HCT116 (cell line): ENCODE measurements around the gene KAT14. TPM values are rescaled to one million over a fixed set of nuclear protein-coding genes. Genes with fewer than 3 reads are reported as not detected.
"Not testable (repeated sequence)": the region's sequence is repeated elsewhere in the genome, so short reads cannot be mapped to it uniquely, and the experiment has no call there.

Experiments
- ATAC-seq: fragments of 200-7000 bp; cut with Tn5 transposase; 2 replicates; pipeline ENCODE4 v1.9.1; 2020; ENCODE audit warnings: mild to moderate bottlenecking, moderate library complexity
- BruUV-seq: library from RNA; stranded (reverse); fragments of 400-500 nt; replicated peaks from 2 replicates; lab custom pipeline; 2021; lab: Mats Ljungman, UMichigan
- CTCF ChIA-PET: fragments of 300-600 bp; sonication (Branson Sonifier 250); formaldehyde crosslinking; loops from one replicate; lab custom pipeline; 2021; ENCODE audit warnings: antibody characterized with exemption; lab: Charles Lee
- POLR2A ChIA-PET: fragments of 300-600, 350-600 bp; sonication (Branson Sonifier 250); formaldehyde crosslinking; loops from one replicate; lab custom pipeline; 2021; ENCODE audit warnings: antibody characterized with exemption; lab: Charles Lee
- RAD21 ChIA-PET, 2 experiments: fragments of 300-600 bp; sonication (Branson Sonifier 250); formaldehyde crosslinking; loops; one replicate each; lab custom pipeline; 2023; ENCODE audit warnings: low total read pairs in 2 of 2; ENCODE audit not compliant: uncharacterized antibody in 2 of 2, unreplicated experiment in 2 of 2, low non-redundant PET in 1 of 2; lab: Charles Lee
- DNase-seq: peaks from one replicate; pipeline ENCODE4 v3.0.0-alpha.2; 2010; ENCODE audit warnings: low read depth, low spot score
- H2AFZ ChIP-seq: fragments of 200-600 bp; shearing (Covaris generic), sonication (generic); 2 replicates; pipeline ENCODE4 v1.6.1; 2017; ENCODE audit warnings: low read depth, mixed run types, mixed read lengths, antibody characterized with exemption, low read length; ENCODE audit not compliant: poor library complexity, severe bottlenecking
- H3K27ac ChIP-seq: 2 replicates; pipeline ENCODE4 v1.5.1; 2012; ENCODE audit warnings: low read depth, low read length
- H3K27me3 ChIP-seq: fragments of 200-600 bp; sonication (generic); 2 replicates; pipeline ENCODE4 v1.6.1; 2016; ENCODE audit warnings: mixed run types, low read length, mixed read lengths; ENCODE audit not compliant: insufficient read depth
- H3K36me3 ChIP-seq, 2 experiments: fragments of 200-500 bp in 1 of 2; fragments of 200-600 bp in 1 of 2; sonication (Bioruptor generic) in 1 of 2; sonication (generic) in 1 of 2; 2 replicates each; pipeline versions ENCODE4 v1.5.1 to v1.6.1; 2014 to 2016; ENCODE audit warnings: low read length in 2 of 2, inconsistent platforms in 1 of 2, mixed read lengths in 1 of 2, mixed run types in 1 of 2; ENCODE audit not compliant: insufficient read depth in 2 of 2, control insufficient read depth in 1 of 2
- H3K4me1 ChIP-seq, 2 experiments: fragments of 200-600 bp in 1 of 2; sonication (generic) in 1 of 2; 2 replicates each; pipeline versions ENCODE4 v1.5.1 to v1.6.1; 2012 to 2017; ENCODE audit warnings: low read length in 2 of 2, inconsistent platforms in 1 of 2, mild to moderate bottlenecking in 1 of 2, mixed read lengths in 1 of 2, mixed run types in 1 of 2, moderate library complexity in 1 of 2; ENCODE audit not compliant: insufficient read depth in 2 of 2, control insufficient read depth in 1 of 2
- H3K4me2 ChIP-seq: fragments of 200-600 bp; sonication (generic); 2 replicates; pipeline ENCODE4 v1.6.1; 2017; ENCODE audit warnings: mixed run types, low read length, mixed read lengths
- H3K4me3 ChIP-seq, 2 experiments: fragments of 200-600 bp in 1 of 2; sonication (generic) in 1 of 2; replicated peaks in 1 of 2; 2 replicates each; pipeline ENCODE4 v1.5.1; 2011 to 2016; ENCODE audit warnings: low read length in 2 of 2, control low read depth in 1 of 2, low read depth in 1 of 2, mild to moderate bottlenecking in 1 of 2, mixed read lengths in 1 of 2, mixed run types in 1 of 2
- H3K79me2 ChIP-seq: fragments of 200-600 bp; sonication (generic); 2 replicates; pipeline ENCODE4 v1.6.1; 2017; ENCODE audit warnings: mild to moderate bottlenecking, mixed run types, low read length, moderate library complexity, mixed read lengths; ENCODE audit not compliant: insufficient read depth
- H3K9ac ChIP-seq: fragments of 200-600 bp; sonication (generic); 2 replicates; pipeline ENCODE4 v1.6.1; 2016; ENCODE audit warnings: low read length, mixed read lengths
- H3K9me2 ChIP-seq: fragments of 200-600 bp; sonication (generic), shearing (Covaris generic); 2 replicates; pipeline ENCODE4 v1.6.1; 2017; ENCODE audit warnings: mixed run types, mild to moderate bottlenecking, moderate library complexity; ENCODE audit not compliant: insufficient read depth
- H3K9me3 ChIP-seq, 2 experiments: fragments of 200-500 bp in 1 of 2; fragments of 200-600 bp in 1 of 2; sonication (Bioruptor generic) in 1 of 2; sonication (generic) in 1 of 2; 2 replicates each; pipeline ENCODE4 v1.6.1; 2014 to 2017; ENCODE audit warnings: low read length in 2 of 2, mixed read lengths in 2 of 2, inconsistent platforms in 1 of 2, low read depth in 1 of 2, mild to moderate bottlenecking in 1 of 2, mixed run types in 1 of 2, moderate library complexity in 1 of 2; ENCODE audit not compliant: control insufficient read depth in 1 of 2, insufficient read depth in 1 of 2
- H4K20me1 ChIP-seq: fragments of 200-600 bp; sonication (generic), shearing (Covaris generic); 2 replicates; pipeline ENCODE4 v1.6.1; 2017; ENCODE audit warnings: mixed run types, mild to moderate bottlenecking, moderate library complexity; ENCODE audit not compliant: insufficient read depth
- CBX3 ChIP-seq: IDR thresholded peaks from 2 replicates; pipeline ENCODE4 v1.6.1; 2012; ENCODE audit warnings: low read depth
- EZH2phosphoT487 ChIP-seq: fragments of 200-600 bp; IDR thresholded peaks from 2 replicates; pipeline ENCODE4 v1.6.1; 2018; ENCODE audit warnings: antibody characterized with exemption, borderline replicate concordance
- JUND ChIP-seq: IDR thresholded peaks from 2 replicates; pipeline ENCODE4 v1.6.1; 2012
- MAX ChIP-seq: IDR thresholded peaks from 2 replicates; pipeline ENCODE4 v1.6.1; 2012
- POLR2A ChIP-seq: IDR thresholded peaks from 2 replicates; pipeline ENCODE4 v1.7.0; 2011; ENCODE audit warnings: borderline replicate concordance; ENCODE audit not compliant: insufficient read depth, insufficient read length; ENCODE audit errors: extremely low read depth
- SP1 ChIP-seq: IDR thresholded peaks from 2 replicates; pipeline ENCODE4 v1.6.1; 2012; ENCODE audit warnings: low read depth
- YY1 ChIP-seq: IDR thresholded peaks from 2 replicates; pipeline ENCODE4 v1.6.1; 2011; ENCODE audit warnings: low read length, low read depth, moderate library complexity, mild to moderate bottlenecking; ENCODE audit not compliant: insufficient replicate concordance; ENCODE audit errors: extremely low read depth
- intact Hi-C: fragments of 100-400 bp; cut with micrococcal nuclease; formaldehyde crosslinking; loops from 2 replicates; pipeline ENCODE4 v1.10.0; 2022
- total RNA-seq: library from RNA; stranded (reverse); gene quantifications from one replicate; pipeline ENCODE4 v1.2.1, GENCODE V29; 2021; ENCODE audit not compliant: unreplicated experiment

Gene KAT14
- total RNA-seq, 1 experiment from 2014 or later = 11.4 TPM

GRCh38 chr20:18197382-18198070 lies 59.9 kb downstream of the KAT14 start (continued):
- TF ChIP-seq MAX (no peak), POLR2A (no peak), EZH2phosphoT487 (no peak), JUND (peak; percentile 65)

- Histone ChIP-seq H3K27me3 (no peaks in the 10 kb centered on the region), H3K27ac (no peak overlapping the region), H3K79me2 (no peaks in the 10 kb centered on the region), H3K4me2 (no peak overlapping the region), H3K9ac (no peak overlapping the region), H3K4me3 (no peak overlapping the region), H3K4me1 (peaks cover 3 to 7% of the 10 kb centered on the region in 2 experiments; a peak in 3 of 4 replicates), H3K36me3 (no peaks in the 10 kb centered on the region), H3K9me3 (peaks cover 5 to 12% of the 10 kb centered on the region in 2 experiments; a peak in 2 of 4 replicates), H3K9me2 (no peaks in the 10 kb centered on the region), H4K20me1 (no peaks in the 10 kb centered on the region), H2AFZ (no peak overlapping the region)
- no TSS peak for BruUV-seq
- TF ChIP-seq YY1 (no peak), JUND (no peak), POLR2A (no peak), CBX3 (no peak), SP1 (no peak)
- CTCF ChIA-PET = no interaction called here
- POLR2A ChIA-PET = no interaction called here
- intact Hi-C loops = no loop called here
- RAD21 ChIA-PET = no interaction called here
- ATAC-seq = no peak
- DNase-seq = no peak
Measured at GRCh38 chr20:18202966-18203365, 65.3 kb downstream of the KAT14 start.

- ATAC-seq, H4K20me1 ChIP-seq, H3K4me2 ChIP-seq, intact Hi-C loops, H3K9ac ChIP-seq, H3K27ac ChIP-seq, H3K4me3 ChIP-seq, H2AFZ ChIP-seq, POLR2A ChIA-PET, H3K27me3 ChIP-seq, H3K79me2 ChIP-seq, H3K36me3 ChIP-seq, RAD21 ChIA-PET, H3K4me1 ChIP-seq, H3K9me2 ChIP-seq, CTCF ChIA-PET, DNase-seq, BruUV-seq: not testable (repeated sequence)
- H3K9me3 ChIP-seq = peaks cover 5 to 12% of the 10 kb centered on the region in 2 experiments; a peak in 2 of 4 replicates
Measured at GRCh38 chr20:18203700-18204099, 66.0 kb downstream of the KAT14 start.
